Measurements from ENCODE around the gene OCA2. TPM values are rescaled to one million over a fixed set of nuclear protein-coding genes. Genes with fewer than 3 reads are reported as not detected.

The OCA2 gene
- polyA plus RNA-seq, 1 donor from 2014 or later = 0.97 TPM

- Histone ChIP-seq H3K27ac (ENCODE audit: low read length) (no peak overlapping the region), H2AFZ (ENCODE audit: low read depth, low read length) (no peak overlapping the region), H3F3A (ENCODE audit: insufficient read depth, low read length, poor library complexity, severe bottlenecking) (no peaks in the 10 kb centered on the region), H3K4me2 (ENCODE audit: low read length) (no peak overlapping the region), H3K9me3 (ENCODE audit: low read length) (no peaks in the 10 kb centered on the region), H3K79me2 (replicated peaks; ENCODE audit: insufficient read depth, low read length) (no peaks in the 10 kb centered on the region), H3K36me3 (ENCODE audit: insufficient read depth, low read length) (no peaks in the 10 kb centered on the region), H4K20me1 (ENCODE audit: insufficient read depth) (no peaks in the 10 kb centered on the region), H3K4me3 (ENCODE audit: low read length) (no peak overlapping the region), H3K27me3 (ENCODE audit: insufficient read depth, low read depth, low read length) (no peaks in the 10 kb centered on the region), H3K9me2 (ENCODE audit: insufficient read depth, low read length) (no peaks in the 10 kb centered on the region), H3K9ac (ENCODE audit: low read length) (no peak overlapping the region)
- TF ChIP-seq EZH2 (IDR thresholded peaks at IDR 0.05; ENCODE audit: borderline replicate concordance, insufficient read depth, low read length, poor library complexity, severe bottlenecking) (no peak), MXI1 (conservative IDR thresholded peaks at IDR 0.05; ENCODE audit: poor library complexity, severe bottlenecking) (no peak), TAF1 (IDR thresholded peaks at IDR 0.05; ENCODE audit: low read depth) (no peak), CTCF (IDR thresholded peaks at IDR 0.05; ENCODE audit: poor library complexity, severe bottlenecking) (no peak), POLR2AphosphoS5 (IDR thresholded peaks at IDR 0.05) (no peak), EP300 (conservative IDR thresholded peaks at IDR 0.05; ENCODE audit: poor library complexity, severe bottlenecking) (no peak), RAD21 (conservative IDR thresholded peaks at IDR 0.05) (no peak), SMC3 (conservative IDR thresholded peaks at IDR 0.05; ENCODE audit: poor library complexity) (no peak)
- TF ChIP-seq, protein P1, sequence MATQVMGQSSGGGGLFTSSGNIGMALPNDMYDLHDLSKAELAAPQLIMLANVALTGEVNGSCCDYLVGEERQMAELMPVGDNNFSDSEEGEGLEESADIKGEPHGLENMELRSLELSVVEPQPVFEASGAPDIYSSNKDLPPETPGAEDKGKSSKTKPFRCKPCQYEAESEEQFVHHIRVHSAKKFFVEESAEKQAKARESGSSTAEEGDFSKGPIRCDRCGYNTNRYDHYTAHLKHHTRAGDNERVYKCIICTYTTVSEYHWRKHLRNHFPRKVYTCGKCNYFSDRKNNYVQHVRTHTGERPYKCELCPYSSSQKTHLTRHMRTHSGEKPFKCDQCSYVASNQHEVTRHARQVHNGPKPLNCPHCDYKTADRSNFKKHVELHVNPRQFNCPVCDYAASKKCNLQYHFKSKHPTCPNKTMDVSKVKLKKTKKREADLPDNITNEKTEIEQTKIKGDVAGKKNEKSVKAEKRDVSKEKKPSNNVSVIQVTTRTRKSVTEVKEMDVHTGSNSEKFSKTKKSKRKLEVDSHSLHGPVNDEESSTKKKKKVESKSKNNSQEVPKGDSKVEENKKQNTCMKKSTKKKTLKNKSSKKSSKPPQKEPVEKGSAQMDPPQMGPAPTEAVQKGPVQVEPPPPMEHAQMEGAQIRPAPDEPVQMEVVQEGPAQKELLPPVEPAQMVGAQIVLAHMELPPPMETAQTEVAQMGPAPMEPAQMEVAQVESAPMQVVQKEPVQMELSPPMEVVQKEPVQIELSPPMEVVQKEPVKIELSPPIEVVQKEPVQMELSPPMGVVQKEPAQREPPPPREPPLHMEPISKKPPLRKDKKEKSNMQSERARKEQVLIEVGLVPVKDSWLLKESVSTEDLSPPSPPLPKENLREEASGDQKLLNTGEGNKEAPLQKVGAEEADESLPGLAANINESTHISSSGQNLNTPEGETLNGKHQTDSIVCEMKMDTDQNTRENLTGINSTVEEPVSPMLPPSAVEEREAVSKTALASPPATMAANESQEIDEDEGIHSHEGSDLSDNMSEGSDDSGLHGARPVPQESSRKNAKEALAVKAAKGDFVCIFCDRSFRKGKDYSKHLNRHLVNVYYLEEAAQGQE (IDR thresholded peaks at IDR 0.05; ENCODE audit: borderline replicate concordance) = no peak
Observed at GRCh38 chr15:27835233-27835939, 263.7 kb downstream of the OCA2 start.

GRCh38 chr15:27834684-27835083 lies 264.4 kb downstream of the OCA2 start:
- H3K36me3 ChIP-seq (ENCODE audit: insufficient read depth, low read length) = no peaks in the 10 kb centered on the region
- no peaks in the 10 kb centered on the region for H4K20me1 ChIP-seq (ENCODE audit: insufficient read depth)
- no peak overlapping the region for H2AFZ ChIP-seq (ENCODE audit: low read depth, low read length)
- TF ChIP-seq EZH2 (IDR thresholded peaks at IDR 0.05; ENCODE audit: borderline replicate concordance, insufficient read depth, low read length, poor library complexity, severe bottlenecking) (no peak), POLR2AphosphoS5 (IDR thresholded peaks at IDR 0.05) (no peak), MXI1 (conservative IDR thresholded peaks at IDR 0.05; ENCODE audit: poor library complexity, severe bottlenecking) (no peak), RAD21 (conservative IDR thresholded peaks at IDR 0.05) (no peak), TAF1 (IDR thresholded peaks at IDR 0.05; ENCODE audit: low read depth) (no peak), EP300 (conservative IDR thresholded peaks at IDR 0.05; ENCODE audit: poor library complexity, severe bottlenecking) (no peak), CTCF (IDR thresholded peaks at IDR 0.05; ENCODE audit: poor library complexity, severe bottlenecking) (no peak), SMC3 (conservative IDR thresholded peaks at IDR 0.05; ENCODE audit: poor library complexity) (no peak)
- TF ChIP-seq, protein P1 (IDR thresholded peaks at IDR 0.05; ENCODE audit: borderline replicate concordance) = no peak
- H3F3A ChIP-seq (ENCODE audit: insufficient read depth, low read length, poor library complexity, severe bottlenecking) = no peaks in the 10 kb centered on the region
- H3K9me2 ChIP-seq (ENCODE audit: insufficient read depth, low read length) = no peaks in the 10 kb centered on the region
- H3K4me3 ChIP-seq (ENCODE audit: low read length) = no peak overlapping the region
- no peaks in the 10 kb centered on the region for H3K9me3 ChIP-seq (ENCODE audit: low read length)
- no peak overlapping the region for H3K27ac ChIP-seq (ENCODE audit: low read length)
- no peaks in the 10 kb centered on the region for H3K27me3 ChIP-seq (ENCODE audit: insufficient read depth, low read depth, low read length)
- no peak overlapping the region for H3K4me2 ChIP-seq (ENCODE audit: low read length)
- no peak overlapping the region for H3K9ac ChIP-seq (ENCODE audit: low read length)
- no peaks in the 10 kb centered on the region for H3K79me2 ChIP-seq (replicated peaks; ENCODE audit: insufficient read depth, low read length)

All from neural cell (in vitro differentiated cells).